ENCODE results near the gene RHOV. TPM values are rescaled to one million over a fixed set of nuclear protein-coding genes. Genes with fewer than 3 reads are reported as not detected.

The RHOV gene
- total RNA-seq, 1 donor: not detected

DNA sequence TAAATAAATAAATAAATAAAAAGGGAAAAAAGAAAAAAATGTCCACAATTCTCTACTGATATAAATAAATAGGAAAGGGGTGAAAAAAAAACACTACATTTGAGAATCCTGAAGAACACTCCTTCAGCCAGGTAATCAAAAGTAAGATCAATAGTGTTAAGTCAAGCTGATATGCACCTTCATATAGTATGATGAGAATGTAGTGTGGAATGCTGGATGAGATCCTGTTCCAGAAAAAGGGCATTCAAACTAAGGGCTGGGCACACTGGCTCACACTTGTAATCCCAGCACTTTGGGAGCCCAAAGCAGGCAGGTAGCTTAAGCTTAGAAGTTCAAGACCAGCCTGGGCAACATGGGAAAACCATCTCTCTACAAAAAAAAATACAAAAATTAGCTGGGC lies 15.1 kb upstream of the RHOV start:
- no peak overlapping the region for H3K4me3 ChIP-seq (ENCODE audit: low read depth, low read length)
- TF ChIP-seq, protein P1, sequence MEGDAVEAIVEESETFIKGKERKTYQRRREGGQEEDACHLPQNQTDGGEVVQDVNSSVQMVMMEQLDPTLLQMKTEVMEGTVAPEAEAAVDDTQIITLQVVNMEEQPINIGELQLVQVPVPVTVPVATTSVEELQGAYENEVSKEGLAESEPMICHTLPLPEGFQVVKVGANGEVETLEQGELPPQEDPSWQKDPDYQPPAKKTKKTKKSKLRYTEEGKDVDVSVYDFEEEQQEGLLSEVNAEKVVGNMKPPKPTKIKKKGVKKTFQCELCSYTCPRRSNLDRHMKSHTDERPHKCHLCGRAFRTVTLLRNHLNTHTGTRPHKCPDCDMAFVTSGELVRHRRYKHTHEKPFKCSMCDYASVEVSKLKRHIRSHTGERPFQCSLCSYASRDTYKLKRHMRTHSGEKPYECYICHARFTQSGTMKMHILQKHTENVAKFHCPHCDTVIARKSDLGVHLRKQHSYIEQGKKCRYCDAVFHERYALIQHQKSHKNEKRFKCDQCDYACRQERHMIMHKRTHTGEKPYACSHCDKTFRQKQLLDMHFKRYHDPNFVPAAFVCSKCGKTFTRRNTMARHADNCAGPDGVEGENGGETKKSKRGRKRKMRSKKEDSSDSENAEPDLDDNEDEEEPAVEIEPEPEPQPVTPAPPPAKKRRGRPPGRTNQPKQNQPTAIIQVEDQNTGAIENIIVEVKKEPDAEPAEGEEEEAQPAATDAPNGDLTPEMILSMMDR (IDR thresholded peaks at IDR 0.05; ENCODE audit: insufficient read depth, low read length): no peak
- no peak for DNase-seq (ENCODE audit: low read depth)

DNA sequence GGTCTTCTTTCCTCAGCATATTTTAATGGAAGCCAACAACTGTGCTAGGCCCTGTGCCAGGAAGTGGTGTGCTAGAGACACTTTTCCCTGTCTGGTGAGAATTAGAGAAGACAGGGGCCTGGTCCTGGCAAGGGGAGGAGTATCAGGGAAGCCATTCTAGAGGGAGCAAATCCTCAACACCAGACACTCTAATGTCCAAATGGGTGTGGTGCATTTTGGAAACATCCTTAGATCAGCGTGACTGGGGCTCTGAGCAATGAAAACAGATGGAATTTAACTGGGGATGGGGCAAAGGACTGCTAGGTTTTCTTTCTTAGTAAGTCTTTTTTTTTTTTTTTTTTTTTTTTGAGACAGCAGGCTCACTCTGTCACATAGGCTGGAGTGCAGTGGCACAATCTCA lies 12.6 kb upstream of the RHOV start:
- TF ChIP-seq, protein P1 (IDR thresholded peaks at IDR 0.05; ENCODE audit: insufficient read depth, low read length): no peak
- no peak for DNase-seq (ENCODE audit: low read depth)
- no peak overlapping the region for H3K4me3 ChIP-seq (ENCODE audit: low read depth, low read length)

DNA sequence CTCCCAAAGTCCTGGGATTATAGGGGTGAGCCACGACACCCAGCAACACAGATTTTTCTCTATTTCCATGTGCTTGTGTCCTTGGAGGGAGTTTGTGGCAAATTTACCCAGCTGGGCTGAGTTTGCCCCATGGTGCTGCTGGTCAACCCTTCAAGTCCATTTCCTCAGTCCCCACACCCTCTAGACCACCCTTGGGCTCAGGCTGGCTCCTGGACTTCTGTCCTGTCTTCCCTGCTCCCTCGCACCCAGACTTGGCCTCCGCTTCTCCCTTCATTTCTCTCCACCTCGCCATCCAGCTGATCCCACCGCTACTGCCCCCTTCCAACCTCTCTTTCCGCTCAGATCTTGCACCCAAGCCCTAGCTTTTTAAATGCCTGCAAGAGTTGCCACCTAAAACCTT lies 7.3 kb upstream of the RHOV start:
- H3K4me3 ChIP-seq (ENCODE audit: low read depth, low read length): no peak overlapping the region
- TF ChIP-seq, protein P1 (IDR thresholded peaks at IDR 0.05; ENCODE audit: insufficient read depth, low read length): no peak
- no peak for DNase-seq (ENCODE audit: low read depth)

DNA sequence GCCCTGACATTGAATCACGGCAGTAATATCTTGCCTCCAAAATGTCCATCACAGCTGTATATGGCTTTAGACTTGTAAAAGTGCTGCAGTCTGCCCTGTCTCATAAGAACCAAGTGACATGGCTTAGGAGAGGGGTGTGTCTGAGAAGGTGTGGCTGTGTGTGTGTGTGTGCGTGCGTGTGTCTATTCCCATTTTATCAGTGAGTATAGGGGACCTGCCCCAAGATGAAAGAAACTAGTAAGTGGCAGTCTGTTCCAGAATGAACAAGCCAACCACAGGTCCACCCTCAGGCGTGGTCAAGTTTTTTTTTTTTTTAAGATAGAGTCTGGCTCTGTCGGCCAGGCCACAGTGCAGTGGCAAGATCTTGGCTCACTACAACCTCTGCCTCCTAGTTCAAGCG lies 5.6 kb upstream of the RHOV start:
- TF ChIP-seq, protein P1 (IDR thresholded peaks at IDR 0.05; ENCODE audit: insufficient read depth, low read length): no peak
- no peak for DNase-seq (ENCODE audit: low read depth)
- no peak overlapping the region for H3K4me3 ChIP-seq (ENCODE audit: low read depth, low read length)

DNA sequence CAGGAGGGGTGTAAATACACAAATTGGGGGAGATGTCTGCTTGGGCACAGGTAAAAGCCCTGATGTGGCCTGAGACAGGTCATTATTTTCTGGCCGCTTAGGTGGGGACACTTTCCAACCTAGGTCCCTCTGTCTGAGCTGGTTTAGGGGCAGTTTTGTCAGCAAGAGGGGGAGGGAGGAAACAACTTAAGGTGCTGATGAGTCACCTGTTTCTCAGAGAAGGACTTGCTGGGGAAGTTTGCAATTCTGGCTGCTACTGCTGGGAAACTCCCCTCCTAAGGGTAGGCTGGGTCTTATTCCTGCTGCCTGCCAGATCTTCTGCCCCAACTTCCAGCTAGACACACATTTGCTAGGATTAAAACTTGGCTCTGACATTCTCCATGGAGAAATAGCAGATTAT lies 4.8 kb upstream of the RHOV start:
- no peak overlapping the region for H3K4me3 ChIP-seq (ENCODE audit: low read depth, low read length)
- TF ChIP-seq, protein P1 (IDR thresholded peaks at IDR 0.05; ENCODE audit: insufficient read depth, low read length): no peak
- peak; percentile 31 for DNase-seq (ENCODE audit: low read depth)

DNA sequence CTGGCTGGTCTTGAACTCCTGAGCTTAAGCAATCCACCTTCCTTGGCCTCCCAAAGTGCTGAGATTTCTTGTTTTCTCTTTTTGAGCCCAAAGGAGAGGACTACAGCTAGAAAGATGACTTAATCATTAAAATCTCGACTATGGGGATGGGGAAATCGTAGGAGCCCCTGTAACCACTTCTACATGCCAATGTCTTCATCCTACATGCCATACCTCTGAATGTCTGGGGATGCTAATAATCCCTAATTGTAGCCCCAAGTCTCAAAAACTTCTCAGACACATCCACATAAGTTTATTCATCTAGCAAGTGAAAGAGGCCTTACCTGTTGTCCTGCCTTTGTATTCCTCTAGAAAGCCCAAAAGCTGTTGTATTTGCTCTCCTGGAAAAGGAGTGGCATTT lies 3.7 kb upstream of the RHOV start:
- TF ChIP-seq, protein P1 (IDR thresholded peaks at IDR 0.05; ENCODE audit: insufficient read depth, low read length): no peak
- DNase-seq (ENCODE audit: low read depth): no peak
- no peak overlapping the region for H3K4me3 ChIP-seq (ENCODE audit: low read depth, low read length)

DNA sequence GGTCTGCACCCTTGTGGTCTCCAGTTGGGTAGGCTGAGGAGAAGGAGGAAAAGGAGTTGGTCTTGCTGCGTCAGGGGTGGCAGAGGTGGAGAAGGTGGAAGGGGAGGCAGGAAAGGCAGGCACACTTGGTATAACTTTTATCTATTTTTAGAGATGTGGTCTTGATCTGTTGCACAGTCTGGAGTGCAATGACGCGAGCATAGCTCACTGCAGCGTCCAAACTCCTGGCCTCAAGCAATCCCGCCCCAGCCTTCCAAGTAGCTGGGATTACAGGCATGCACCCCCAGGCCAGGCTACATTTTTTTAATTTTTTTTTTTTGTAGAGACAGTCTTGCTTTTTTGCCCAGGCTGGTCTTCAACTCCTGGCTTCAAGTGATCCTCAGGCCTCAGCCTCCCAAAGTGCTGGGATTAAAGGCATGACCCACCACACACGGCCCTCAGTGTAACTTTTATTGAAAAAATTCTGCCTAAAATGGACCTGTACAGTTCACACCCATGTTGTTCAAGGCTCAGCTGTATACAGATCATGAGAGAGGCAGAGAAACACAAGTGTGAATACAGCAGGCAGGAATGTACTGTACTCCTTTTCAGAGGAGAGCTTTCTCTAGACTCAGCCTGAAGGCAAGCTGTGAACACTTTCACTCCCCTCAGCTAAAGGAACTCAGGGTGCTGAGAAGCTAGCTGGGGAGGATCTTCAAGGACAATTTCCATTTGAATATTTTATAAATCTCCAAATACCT lies 2.1 kb upstream of the RHOV start:
- DNase-seq (ENCODE audit: low read depth): no peak
- no peak overlapping the region for H3K4me3 ChIP-seq (ENCODE audit: low read depth, low read length)
- TF ChIP-seq, protein P1 (IDR thresholded peaks at IDR 0.05; ENCODE audit: insufficient read depth, low read length): no peak

Measured in fibroblast of the aortic adventitia (primary cell).